Measurements from ENCODE around the gene MED13L.
"Not testable (repeated sequence)": the region's sequence is repeated elsewhere in the genome, so short reads cannot be mapped to it uniquely, and the experiment has no call there.

The MED13L gene

DNA sequence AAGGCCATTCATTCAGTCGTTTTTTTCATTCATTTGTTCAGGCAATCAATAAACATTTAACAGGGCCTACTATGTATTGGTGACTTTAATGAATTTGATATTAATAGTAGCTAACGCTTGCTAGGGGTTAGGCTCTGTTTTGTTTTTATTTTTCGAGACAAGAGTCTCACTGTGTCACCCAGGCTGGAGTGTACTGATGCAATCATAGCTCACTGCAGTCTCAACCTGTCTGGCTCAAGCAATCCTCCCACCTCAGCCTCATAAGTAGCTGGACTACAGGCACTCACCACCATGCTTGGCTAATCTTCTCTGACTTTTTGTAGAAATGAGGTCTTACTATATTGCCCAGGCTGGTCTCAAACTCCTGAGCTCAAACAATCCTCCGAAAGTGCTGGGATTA, 25.6 kb upstream of the MED13L start:
- DNase-seq: no peak

DNA sequence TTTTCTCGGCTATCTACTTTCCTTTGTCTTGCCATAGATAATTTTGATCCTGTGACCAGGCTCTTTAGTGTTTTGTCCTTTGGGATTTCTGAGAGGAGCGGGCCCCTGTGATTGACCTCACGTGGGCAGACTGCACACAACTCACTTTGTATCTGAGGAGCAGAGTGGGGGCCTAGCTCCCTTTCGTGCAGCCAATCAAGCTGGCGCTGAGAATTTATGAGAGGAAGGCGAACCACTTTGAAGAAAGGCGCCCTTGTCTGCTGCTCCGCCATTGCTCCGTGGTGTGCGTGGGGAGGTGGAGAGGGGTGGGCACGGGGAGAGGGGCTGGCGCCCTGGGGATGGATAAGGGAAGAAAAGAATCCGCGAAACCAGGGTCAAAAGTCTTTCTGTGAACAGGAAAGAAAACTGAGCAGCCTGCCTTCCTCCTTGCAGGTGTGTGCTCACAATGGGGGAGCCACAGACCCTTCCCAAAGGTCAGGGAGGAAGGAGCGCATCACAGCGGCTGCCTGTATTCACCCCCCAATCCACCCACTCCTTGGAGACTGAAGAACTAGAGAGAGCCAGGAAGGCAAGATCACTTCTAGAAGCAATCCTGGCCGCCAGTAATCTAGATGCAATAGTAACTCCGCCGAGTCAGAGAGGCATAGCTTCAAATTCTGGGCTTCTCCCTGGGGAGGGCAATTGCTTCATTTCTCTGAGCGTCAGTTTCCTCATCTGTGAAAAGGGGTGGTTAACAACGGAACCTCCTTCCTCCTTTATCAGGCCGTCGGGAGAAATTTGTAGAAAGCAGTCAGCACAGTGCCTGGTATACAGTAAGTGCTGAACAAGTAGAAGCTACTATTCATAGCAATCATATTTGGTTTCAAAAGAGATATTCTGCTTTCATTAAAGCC, 24.9 kb upstream of the MED13L start:
- DNase-seq: no peak

DNA sequence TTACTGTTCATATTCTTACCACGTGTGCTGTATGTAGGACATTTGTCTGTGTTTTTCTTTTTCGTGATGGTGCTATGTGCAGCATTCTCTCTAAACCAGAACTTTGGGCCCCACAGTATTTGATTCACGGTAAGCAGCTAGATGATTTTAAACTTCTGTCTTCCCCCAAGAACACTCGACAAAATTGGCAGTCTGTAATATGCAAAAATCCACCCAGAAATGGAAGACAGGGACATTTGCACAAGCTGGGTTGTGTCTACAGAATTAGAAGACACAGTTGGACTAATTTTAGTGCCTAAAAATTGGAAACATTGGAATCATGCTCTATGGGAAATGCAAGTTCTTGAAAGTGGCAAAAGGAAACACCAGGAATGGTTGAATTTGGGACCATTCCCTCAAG, 24.1 kb upstream of the MED13L start:
- DNase-seq: no peak

DNA sequence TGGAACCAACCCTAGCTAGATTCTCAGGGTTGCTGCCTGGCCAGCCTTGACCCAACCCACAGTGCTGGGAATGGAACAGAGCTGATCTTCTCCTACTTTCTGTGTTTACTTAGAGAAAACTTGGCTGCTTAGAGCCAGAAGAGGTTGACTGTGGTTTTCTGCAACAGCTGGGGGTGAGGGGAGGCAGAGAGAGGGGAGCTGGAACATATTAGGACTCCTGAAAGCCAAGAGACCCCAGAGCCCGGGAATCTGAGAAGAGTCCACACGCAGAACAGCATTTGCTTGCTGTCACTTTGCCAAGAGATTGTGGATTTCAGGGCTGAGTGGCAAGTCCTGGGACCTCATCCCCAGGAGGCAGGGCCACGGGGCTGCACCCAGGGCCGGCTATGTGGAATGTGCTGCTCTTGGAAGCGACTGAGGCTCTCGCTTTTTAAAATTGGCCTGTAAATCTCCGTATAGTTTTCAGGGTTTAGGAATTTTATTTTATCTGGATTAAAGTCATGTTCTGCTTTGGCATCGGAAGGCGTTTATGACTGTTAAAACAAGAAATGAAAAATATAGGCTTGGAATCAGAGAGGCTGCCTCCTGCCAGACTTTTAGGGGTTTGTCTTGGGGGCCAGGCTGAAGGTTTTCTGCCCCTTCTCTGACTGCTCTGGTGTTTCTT, 22.3 kb upstream of the MED13L start:
- no peak for DNase-seq

DNA sequence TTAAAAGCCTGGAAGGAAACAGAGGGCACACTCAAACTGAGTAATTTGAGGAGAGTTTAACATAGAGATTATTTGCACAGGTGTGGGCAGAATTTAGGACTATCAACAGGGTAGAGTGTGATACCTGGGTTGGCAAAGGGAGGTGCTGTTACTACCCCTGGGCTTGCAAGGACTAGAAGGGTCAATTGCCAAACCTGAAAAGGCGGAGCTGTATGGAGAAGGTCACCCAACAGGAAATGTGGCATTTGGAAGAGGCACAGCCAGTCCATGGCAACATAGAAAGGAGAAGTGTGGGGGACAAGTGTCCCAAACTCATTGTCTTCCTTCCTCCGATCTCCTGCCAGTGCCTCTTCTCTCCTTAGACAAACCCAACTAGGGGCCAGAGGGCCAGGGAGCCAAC, 21.6 kb upstream of the MED13L start:
- DNase-seq: no peak

DNA sequence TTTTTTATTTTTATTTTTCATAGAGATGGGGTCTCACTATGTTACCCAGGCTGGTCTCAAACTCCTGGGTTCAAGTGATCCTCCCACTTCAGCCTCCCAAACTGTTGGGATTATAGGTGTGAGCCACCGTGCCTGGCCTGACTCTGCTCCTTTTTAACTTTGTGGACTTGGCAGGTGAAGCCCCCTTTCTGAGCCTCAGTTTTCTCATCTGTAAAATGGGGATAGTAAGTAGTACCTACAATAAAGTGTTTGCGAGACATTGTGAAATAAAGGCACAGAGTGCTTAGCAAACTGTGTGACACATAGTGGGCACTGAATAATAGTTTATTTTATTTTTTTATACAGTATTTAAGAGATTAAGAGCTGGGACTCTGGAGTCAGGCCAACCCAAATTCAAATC, 21.1 kb upstream of the MED13L start:
- DNase-seq: no peak

DNA sequence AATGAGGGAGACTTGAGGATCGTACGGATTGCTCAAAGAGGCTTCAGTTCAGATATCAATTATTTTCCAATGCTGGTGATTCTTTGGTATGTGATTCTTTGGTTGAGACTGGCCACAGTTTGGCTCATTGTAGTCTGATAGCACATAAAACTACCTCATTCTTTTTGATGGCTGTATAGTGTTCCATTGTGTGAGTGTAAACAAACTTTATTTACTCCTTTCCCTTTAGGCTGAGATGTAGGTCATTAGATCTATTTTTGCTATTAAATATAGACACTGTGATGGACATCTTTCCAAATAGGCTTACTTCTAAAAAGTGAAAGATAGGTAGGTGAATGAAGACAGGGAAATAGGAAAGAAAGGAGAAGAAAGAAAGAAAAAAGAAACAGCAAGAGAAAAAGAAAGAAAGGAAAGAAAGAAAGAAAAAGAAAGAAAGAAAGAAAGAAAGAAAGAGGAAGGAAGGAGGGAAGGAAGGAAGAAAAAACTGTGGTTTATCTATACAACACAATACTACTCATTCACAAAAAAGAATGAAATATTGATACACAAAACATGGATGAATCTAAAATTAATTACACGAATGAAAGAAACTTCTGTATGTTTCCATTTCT, 19.8 kb upstream of the MED13L start:
- DNase-seq: no peak

DNA sequence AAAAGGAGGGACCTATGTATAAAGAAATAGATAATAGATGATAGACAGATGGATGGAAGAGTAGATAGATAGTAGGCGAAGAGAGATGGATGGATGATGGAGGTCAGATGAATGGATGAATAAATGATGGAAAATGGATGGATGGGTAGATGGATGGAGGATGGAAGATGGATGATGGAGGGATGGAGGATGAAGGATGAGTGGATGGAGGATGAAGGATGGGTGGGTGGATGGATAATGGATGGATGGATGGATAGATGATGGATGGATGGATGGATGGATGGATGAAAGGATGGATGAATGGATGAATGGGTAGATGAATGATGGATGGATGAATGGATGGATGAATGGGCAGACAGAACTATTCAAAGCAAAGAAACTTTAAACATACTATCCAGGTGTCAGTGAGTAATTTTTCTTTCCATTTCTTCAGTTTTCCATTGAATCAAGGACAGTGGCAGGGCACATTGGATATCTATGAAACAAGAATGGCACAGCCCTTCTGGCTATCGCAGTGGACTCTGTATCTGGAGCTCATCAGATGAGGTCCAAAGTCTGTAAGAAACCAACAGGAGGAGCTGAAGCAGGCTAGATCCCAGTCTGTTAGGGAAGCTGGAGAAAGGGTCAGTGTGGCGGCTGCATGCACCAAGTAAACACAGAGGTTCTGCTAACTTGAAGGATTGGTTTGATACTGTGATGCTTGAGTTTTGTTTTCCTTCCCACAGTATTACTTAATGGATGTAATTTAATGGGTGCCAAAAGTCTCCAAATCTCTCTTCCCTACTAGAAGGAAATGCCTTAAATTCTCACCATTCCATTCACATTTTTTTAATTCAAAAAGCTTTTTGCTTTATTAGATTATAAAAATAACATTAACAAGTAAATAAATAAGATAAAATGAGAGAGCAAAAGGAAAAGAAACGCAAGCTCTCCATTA, 18.1 kb upstream of the MED13L start:
- DNase-seq: no peak

DNA sequence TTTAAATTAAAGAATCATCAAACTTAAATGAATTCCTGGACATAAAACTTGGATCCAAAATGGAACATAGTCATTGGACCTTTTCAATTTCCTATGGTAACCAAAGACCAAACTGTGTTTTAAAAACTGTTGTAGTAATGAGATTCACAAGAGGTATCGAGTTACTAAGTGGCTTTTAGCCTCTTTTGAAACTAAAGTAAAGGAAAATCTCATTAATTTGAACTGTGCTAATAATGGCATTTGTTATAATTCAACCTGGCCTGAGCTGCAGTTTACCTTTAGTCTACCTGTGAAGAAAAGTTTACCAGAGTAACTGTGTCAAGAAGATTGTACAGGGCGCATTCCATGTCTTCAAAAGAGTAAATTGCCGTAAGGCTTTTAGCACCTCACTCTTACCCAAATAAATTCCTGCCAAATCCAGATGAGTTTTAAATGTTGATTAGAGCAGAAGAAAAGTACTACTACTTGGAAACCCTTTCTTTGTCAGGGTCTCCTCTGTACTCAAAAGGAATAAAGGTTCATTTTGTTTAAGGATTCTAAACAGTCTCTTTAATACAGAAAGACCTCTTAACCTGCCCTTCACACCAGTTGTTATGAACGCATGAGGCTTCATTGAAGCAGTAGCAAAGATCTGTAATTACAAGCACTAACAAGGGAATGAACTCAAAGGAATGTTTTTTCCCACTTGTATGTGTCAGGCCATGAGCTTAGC, 17.1 kb upstream of the MED13L start:
- no peak for DNase-seq

DNA sequence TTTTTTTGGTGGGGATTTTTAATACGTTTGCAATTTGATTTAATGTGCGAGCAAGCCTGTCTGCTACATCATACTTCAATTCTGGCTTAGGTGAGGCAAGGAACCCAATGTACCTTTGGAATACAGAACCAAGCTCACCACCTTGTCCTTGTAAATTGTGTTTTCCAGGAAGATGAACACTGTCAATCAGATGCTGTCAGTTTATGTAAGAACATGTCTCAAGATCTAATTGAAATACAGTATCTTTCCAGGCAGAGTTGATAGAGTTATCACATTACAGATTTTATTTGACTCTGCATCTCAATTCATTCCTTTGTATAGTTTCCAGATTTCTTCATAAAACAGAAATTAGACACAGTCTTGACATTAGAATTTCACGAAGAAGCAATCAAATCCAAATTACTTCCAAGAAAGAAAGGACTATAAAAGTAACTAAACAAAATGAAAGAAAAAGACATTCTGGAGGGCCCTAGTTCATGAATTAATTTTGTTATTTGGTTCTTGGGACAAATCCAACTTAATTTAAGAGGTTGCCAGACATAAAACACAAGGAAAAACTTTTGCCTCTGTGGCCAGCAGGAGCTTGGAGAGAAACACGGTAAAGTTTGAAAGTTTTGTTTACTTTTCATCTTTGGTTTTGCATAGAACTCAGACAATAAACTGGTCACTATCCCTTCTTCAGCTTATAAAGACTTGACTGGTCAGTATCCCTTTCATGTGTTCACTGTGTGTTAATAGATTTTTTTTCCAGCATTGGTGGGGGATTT, 16.4 kb upstream of the MED13L start:
- DNase-seq: no peak

DNA sequence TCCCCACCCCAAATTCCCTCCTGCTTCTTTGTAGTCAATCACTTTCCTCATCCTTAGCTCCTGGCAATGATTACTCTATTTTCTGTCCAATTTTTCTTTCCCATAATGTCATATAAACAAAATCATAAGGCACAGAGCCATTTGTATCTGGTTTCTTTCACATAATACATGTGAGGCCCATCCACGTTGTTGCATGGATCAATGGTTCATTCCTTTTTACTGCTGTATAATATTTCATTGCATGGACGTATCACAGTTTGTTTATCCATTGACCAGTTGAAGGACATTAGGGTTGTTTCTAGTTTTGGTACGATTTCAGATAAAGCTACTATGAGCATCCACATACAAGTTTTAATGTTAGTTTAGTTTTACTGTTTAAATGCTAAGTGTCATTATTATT, 13.7 kb upstream of the MED13L start:
- DNase-seq: no peak

DNA sequence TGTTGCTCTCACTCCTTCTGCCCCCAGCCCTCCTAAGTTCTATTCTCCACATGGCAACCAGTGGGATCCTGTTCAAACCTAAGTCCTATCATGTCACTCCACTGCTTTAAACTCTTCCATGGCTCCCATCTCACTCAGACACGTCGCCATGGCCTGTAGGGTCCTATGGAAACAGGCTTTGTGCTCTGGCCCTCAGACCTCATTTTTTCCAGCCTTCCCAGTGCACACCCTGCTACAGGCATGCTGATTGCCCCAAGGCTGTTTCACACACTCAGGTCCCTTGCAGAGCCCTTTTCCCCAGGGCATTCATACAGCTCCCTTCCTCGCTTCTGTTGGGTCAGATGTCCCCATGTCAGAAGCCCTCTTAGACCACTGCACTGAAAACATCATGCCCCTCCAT, 11.2 kb upstream of the MED13L start:
- DNase-seq: no peak

DNA sequence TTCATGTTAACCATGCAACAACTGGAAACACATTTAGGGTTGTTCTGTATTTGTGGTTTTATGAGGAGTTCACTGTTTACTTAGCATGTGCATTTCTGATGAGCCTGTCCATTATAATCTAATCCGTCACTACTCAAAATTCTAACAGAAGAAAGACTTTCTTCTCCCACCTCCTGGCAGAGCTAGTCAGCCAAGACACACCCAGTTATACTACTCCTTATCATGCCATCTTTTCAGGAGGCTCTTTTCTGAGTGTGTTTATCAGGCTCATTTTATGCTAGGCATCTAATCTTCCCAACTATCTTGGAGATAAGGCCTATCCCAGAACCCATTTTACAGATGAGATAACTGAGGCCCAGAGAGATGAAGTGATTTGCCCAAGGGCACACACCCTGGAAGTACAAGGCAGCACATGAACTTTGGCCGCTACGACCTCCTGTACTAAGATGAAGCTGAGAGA, 10.4 kb upstream of the MED13L start:
- DNase-seq: no peak

DNA sequence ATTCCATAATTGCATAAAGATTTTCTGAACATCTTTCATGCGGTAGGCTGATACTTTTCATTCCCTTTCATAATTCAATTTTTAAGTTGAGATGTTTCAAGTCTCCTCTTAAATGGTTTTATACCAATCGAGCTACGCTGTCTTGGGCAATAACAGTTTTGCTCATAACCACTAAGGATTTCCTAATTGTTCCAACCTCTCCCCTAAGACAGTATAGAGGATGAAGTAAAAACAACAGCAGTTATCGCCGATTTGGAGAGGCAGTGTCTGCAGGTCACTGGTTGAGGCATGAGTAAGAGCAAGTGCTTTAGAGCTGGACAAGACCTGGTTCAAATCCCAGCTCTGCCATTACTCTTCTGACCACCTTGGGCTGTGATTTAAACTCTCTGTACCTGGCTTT, 6.9 kb upstream of the MED13L start:
- DNase-seq: peak in 1 of 2 donors; percentile 29

DNA sequence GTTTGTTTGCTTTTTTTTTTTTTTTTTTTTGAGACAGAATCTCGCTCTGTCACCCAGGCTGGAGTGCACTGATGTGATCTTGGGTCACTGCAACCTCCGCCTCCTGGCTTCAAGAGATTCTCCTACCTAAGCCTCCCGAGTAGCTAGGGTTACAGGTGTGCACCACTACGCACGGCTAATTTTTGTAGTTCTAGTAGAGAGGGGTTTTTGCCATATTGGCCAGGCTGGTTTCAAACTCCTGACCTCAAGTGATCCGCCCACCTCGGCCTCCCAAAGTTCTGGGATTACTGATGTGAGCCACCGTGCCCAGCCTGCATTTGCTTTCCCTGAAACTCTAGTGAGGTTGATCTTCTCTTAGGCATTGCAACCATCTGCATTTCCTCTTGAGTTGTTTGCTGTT, 6.4 kb upstream of the MED13L start:
- not testable (repeated sequence) for DNase-seq

DNA sequence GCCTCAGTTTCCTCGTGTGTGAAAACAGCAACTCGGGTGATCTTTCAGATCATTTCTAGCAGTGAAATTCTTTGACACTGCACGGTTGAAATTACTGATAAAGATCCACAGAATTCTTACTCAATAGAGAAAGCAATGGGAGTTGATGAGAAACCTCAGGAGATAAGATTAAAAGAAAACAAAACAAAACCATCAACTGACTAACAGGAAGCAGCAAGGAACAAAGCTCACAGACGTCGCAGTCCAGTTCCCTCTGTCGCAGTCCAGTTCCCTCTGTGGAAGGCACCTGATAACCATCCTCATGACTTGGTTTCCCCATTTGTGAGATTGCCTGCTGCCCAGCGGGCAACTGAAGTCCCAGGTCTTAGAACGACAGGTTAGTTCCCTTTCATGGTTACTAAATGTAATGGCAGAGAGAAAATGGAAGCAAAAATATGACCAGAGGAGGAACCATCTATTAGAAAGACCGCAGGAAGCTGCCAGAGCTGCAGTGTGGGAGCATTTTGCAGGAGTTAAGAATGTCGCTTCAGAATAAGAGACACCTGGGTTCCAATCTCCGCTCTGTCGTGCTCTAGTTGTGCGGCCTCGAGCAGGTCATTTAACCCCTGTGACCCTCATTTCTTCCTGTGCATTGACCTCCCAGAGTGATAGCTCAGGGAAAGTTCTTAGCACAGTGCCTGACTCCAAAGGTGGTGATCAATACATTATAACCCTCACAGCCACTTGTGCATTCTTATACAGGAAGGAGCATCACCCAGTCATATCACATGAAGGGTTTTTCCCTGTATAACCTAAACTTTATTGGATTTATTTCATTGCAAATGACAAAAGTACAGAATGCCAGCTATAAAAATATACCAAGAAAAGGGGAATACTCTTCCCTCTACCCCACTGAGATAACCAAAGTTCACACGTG, 5.1 kb upstream of the MED13L start:
- no peak for DNase-seq

DNA sequence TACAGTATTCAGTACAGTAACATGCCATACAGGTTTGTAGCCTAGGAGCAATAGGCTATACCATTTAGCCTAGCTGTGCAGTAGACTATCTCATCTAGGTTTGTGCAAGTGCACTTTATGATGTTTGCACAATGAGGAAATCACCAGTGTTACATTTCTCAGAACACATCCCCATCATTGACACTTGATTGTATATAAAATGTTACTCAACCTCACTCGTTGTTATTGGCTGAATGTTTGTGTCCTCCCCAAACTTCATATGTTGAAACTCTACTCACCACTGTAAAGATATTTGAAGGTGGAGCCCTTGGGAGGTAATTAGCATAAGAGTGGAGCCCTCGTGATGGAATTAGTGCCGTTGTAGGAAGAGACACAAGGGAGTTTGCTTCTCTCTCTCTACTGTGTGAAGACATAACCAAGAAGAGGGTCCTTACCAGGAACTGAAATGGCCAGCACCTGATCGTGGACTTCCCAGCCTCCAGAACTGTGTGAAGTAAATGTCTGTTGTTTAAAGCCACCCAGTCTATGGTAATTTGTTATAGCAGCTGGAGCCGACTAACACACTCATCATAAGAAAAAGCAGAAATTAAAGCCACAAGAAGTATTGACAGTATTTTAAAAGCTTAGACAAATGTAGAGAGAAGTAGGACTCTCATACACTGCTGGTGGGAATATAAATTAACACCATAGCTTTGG, 3.2 kb upstream of the MED13L start:
- DNase-seq: no peak

DNA sequence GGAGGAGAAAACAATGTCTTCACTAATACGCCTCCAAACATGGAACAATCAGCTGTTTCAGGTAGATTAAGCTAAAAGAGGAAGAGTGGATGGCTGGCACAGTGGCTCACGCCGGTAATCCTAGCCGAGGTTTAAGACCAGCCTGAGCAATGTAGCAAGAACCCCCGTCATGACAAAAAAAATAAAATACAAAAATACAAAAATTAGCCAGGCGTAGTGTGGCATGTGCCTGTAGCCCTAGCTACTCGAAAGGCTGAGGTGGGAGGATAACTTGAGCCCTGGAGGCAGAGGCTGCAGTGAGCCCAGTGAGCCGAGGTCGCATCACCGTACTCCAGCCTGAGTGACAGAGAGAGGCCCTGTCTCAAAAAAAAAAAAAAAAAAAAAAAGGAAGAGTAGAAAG, 1.2 kb upstream of the MED13L start:
- no peak for DNase-seq

DNA sequence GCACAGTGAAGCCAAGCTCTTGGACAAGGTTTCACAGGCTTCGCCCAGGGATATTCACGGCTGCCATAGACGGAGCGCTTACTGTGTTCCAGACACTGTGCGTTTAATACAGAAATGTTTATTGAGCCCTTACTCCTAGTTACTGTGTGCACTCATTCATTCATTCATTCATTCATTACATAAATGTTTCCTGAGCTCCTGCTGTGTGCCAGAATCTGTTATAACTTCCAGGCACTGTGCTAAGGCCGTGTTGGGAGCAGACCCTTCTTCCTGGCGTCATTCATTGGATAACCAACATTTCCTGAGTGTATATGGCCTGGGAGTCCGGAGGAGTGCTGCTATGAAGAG, 760 bp upstream of the MED13L start:
- DNase-seq: no peak

Data from CD4-positive, alpha-beta T cell treated with Interferon alpha-2 for 1 hour (primary cell).